CD1c-positive myeloid dendritic cell (primary cell): ENCODE results near the gene TMA7B.
"Not testable (repeated sequence)": the region's sequence is repeated elsewhere in the genome, so short reads cannot be mapped to it uniquely, and the experiment has no call there.

Experiments
- DNase-seq: peaks from one replicate; pipeline ENCODE4 v3.0.0-alpha.2; 2016; ENCODE audit errors: extremely low spot score

Gene TMA7B

DNA sequence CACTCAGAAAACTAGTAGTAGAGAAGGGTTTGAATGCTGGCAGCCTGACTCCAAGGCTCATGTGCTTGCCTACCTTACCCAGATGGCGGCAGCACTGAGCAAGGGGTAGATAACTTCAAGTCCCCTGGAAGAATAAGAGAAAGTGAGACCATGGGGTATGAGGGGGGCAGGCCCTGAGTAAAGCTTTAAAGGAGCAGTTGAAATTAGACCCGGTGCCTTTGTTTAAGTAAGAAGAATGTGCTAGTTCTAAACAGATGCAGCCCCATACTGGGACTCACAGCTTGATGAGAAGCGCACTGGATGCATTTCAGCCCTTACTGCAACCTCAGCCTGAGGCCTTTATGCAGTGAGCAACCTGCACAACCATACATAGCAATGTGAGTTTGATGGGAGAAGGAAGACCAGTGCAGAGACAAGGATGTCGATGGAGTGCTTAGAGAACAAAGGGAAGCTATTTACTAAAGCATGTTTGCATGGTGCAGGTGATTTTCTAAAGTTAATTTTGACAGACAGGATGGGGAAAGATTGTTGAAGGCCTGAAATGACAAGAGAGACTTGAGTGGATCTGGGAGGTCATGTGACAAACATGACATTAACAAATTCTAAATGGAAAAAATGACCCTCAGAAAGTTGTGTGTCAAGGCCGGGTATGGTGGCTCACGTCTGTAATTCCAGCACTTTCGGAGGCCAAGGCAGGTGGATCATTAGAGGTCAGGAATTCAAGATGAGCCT is 27.1 kb upstream of the TMA7B start:
- peak; percentile 44 for DNase-seq

DNA sequence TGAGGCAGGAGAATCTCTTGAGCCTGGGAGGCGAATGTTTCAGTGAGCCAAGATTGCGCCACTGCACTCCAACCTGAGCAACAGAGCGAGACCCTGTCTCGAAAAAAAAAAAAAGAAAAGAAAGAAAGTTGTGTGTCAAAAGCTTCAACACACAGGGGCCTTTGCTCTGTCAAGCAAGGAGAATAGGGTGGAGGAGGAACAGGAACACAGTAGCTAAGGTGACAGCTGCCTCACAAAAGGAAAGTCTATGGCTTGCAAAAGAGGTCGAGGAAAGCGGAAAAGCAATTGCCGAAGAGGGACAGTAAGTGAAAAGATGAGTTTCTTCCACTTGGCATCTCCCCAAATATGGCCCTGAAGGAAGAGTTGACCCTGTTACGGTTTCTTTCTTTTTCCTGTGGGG is 26.5 kb upstream of the TMA7B start:
- no peak for DNase-seq

DNA sequence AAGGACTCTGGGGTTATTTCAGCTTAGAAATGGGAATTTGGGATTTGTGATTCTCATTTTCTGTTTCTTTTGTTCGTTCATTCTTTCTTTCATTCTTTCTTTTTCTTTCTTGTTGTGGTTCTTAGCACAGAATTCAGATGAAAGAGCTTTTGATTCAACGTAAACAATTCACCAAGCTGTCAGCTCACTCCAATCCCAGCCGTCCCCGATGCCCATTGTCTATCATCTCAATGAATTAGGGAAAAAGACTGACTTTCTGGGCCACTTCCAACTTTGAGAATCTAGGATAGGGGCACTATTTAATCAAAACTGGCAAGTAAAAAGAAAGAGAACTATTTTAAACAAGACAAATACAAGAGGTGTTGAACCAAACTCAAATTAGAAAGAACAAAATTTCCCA is 25.1 kb upstream of the TMA7B start:
- no peak for DNase-seq

DNA sequence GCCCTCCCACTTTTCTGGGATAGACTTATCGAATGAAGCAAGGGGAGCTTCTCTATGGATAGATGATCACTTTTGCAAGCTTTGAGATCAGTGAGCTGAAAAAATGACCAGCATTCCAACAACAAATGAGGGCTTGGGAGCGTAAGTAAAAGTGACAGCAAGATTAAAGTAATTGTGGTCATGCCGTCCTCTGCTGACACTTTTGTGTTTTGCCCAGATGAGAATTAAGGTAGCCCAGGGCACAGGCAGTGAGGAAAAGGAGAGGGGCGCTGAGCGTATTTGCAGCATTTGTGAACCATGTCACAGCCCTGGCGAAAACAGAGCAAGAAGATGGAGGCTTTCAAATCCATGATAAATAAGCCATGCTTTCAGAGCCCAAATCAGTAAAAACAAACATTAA is 24.6 kb upstream of the TMA7B start:
- no peak for DNase-seq

DNA sequence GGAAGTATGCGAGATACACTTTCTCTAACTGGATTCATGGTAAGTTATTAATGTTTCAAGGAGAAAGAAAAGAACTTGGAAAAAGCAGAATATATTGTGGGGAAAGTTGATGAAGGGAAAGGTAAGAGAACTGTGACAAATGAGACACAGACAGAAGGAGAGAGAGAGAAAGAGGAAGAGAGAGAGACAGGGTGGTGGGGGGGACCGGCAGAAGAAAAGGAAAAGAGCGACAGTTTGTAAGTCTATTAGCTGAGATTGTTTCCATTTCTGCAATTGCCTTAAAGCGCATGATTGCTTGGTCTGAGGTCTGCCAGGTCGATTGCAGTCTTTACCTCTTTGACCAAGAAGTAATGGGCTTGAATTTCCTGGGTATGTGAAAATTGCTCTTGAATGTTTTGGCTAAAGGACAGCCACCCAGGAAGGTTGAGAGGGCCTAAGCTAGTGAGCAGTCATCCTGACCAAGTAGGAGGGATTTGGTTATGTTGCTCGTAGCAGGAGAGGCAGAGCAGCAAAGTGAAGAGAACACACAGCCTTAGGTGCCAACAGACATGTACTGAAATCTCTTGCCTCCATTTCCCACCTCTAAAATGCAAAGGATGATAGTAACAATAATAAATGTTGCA is 23.6 kb upstream of the TMA7B start:
- no peak for DNase-seq

DNA sequence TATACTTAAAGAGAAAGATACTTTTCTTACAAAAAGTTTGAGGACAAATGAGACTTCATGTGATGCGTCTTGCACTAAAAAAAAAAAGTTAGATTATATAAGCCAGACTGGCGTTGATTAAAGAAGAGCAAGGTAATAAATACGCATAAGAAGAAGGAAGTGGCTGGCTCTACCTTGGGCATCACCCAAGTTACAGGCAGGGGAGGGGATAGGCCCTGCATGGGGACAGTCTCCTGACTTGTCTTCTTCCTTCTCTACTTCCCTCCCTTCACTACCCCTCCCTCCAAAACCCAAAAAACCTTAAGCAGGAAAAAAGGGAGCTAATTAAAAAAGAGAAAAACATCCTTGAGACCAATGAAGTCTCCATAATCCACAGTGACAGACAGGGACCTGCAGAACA is 22.3 kb upstream of the TMA7B start:
- no peak for DNase-seq

DNA sequence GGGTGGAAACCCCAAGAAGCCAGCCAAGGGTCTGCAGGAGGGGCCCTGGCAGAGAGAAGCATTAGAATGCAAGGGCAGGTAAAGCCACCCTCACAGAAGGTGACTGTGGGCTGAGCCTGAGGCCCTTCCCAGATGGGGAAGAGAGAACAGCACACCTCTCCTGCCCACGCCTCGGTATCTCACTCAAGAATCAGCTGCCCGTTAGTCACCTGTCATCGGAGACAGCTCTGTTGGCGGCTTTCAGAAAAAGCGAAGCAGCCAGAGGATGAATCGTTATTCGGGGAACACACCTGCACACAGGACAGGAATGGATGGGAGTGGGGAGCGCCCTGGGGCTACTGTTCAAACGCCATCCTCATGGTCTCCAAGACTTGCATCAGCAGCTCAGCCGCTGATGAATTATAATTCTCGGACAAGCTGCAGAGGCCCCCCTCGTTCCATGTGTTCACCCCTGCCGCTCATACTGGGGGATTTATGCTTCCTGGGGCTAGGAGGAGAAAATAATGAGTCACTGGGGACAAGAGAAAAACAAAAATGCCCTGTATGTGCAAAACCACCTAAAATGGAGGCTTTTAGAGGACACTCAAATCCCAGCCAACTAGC is 21.6 kb upstream of the TMA7B start:
- DNase-seq: no peak

DNA sequence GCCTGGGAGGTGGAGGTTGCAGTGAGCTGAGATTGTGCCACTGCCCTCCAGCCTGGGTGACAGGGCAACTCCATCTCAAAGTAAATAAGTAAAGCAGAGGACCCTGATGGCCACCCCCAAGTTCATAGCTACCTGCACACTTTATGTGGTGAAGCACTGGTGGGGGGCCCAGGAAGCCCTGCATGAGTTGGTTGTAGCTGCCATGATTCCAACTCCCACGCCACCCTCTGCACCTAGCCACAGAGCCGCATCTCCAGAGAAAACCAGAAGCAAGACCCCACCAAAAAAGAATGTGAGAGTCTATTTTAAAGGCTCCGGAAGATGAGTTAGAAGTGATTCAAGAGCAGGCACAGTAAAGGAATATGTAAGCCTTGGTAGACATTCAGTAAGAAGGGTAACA is 20.4 kb upstream of the TMA7B start:
- DNase-seq: no peak

DNA sequence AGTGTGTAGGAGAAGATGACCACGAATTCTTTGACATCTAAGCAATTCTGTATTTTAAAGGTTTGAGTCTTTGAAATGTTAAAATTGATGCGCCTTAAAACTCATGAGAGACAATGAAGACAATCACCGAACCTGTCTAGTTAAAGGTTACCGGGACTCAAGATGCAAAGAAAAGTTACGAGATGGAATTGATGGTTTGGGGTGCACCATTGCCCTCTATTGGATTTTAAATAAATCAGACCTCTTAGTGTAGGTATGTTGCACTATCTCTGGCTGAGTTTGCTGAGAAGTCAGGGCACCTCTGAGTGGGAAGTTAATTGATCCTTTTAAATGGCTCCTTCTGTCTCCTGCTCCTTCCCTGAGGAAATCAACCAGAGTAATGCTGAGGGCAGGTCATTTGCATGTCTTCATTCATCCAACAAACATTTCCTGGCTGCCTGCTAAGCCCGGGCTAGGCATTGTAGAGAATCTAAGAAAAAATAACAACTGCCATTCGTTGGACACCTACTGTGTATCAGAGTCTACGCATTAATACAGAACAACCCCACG is 19.4 kb upstream of the TMA7B start:
- peak; percentile 38 for DNase-seq

DNA sequence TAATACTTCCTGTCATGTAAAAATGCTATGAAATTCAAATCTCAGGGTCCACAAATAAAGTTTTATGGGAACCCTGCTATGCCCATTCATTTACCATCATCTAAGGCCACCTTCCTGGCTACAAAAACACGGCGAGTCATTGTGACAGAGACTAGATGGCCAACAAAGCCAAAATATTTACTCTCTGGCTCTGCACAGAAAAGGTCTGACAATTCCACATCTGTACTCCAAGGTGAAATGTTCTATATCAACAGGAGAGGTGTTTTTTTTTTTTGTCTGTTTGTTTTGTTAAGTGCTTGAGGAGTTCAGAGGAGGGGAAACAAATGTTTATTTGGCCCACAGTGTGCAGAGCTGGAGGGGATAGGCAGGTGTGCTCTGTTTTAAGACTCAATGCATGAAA is 18.6 kb upstream of the TMA7B start:
- no peak for DNase-seq

DNA sequence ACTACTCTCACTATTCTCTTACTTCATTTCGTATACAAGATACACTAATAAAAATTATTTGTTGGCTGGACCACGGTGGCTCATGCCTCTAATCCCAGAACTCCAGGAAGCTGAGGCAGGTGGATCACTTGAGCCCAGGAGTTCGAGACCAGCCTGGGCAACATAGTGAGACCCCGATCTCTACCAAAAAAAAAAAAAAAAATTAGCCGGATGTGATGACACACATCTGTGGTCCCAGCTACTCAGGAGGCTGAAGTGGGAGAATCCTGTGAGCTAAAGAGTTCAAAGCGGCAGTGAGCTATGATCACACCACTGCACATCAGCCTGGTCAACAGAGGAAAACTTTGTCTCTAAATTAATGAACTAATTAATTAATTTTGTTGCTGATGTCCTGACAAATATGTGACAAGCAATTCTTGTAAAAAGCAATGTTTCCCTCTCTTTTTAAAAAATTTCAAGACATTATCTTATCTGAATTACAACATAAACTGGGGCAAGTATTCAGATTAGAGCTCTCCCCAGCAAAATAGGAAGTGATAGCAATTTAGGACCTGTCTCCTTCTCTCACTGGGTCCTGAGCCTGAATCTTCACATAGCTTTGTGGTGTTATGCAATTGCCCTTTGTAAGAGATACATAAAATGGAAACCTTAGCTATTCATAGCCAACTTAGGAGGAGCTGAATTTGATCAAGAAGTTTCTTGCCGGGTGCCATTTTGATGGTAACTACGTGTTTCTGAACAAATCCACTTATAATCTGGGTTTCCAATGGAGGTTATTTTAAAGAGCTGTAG is 17.6 kb upstream of the TMA7B start:
- DNase-seq: peak; percentile 32

DNA sequence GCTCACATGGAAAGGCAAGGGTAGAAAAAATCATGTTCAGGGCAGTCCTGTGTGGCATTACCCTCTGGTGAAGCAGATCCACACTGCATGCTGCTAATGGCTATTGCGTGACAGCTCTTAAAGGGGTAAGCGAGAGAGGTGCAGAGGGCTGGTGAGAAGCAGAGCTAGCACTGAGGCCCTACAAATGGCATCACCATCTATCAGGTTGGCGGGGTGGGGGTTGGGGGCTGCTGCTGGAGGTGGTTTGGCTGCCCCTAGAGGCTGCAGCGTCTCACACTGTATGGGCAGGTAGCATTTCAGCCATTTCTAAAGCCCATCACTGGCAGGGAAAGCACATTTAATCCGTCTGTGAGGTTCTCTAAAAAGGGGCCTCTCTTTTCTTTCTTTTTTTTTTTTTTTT is 16.9 kb upstream of the TMA7B start:
- DNase-seq: no peak

DNA sequence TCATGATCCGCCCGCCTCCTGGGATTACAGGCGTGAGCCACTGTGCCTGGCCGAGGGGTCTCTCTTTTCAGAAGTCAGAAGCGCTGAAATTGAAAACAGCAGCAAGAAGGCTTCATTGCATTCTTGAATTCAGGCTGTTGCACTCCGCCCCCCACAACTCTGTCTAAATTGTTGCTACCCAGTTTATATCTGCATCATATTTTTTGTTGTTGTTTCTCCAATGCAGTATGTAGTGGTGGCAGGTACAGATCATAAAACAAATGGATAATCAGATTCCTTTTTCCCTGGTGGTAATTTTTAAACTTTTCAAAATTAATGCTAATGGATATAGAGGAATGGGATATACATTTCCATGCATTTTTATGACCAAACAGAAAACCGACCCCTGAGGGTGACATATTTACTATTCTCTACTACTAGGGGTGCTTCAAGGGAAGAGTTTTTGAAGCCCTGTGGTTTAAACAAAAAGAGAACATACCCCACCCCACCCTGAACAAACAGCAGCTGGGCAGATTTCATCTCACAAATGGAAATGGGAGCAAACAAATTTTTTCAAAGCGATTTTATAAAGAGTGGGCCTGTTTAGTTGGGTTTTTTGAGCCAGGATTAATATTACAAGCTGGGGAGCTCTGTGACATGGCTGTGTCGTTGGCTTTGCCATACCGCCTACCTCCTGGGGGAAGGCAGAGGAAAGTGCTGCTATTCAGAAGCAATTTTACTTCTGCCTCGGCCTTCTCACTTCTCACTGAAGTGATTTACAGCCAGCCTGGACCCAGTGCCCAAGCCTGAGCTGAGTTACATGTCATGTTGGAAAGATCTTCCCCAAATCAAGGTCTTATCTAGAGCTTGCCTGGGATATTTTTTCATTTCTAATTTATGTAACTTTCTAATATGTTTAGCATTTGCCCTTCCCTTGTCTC is 16.0 kb upstream of the TMA7B start:
- DNase-seq: no peak

DNA sequence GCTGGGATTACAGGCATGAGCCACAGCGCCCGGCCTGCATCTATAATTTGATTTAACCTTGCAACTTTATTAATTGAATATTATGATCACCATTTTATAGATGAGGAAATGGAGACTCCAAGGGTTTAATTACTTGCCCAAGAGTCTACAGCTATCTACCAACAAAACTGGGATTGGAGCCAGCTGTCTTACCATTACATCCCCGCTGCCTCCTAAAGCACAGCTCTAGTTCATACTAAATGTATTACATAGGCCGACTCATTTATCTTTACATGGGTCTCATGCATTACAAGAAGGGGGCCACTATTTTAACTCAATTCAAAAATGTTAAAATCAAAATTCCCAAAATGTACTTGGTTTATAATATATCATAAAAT is 14.1 kb upstream of the TMA7B start:
- DNase-seq: no peak

DNA sequence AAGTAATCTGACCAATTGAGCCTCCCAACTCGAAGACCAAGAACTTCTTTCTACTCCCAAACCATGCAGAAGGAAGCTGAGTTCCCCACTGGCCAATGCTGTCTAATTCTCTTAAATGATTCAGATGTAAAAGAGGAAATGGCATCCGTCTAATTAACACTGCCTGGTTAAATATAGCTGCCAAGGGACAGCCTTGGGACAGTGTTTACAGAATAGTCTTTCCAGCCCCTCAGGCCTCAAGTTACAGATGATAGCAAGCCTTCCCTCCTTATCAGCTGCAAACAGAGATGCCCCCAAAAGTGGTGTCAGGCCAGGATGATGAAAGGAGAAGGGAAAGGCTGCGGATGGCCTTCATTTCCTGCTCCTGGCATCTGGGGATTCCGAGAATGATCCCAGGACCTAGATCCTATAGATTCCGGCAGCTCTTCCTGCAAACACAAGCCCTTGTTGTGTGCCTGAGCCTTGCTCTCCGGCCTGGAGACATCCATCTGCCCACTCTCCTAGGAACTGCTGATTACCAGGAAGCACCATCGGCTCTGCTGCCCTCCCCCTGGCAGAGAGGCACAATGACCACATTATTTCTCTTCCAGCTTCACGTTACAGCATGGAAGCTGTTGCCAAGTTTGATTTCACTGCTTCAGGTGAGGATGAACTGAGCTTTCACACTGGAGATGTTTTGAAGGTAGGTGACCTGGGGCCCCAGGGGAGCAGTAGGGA is 13.5 kb upstream of the TMA7B start:
- DNase-seq: peak; percentile 66

DNA sequence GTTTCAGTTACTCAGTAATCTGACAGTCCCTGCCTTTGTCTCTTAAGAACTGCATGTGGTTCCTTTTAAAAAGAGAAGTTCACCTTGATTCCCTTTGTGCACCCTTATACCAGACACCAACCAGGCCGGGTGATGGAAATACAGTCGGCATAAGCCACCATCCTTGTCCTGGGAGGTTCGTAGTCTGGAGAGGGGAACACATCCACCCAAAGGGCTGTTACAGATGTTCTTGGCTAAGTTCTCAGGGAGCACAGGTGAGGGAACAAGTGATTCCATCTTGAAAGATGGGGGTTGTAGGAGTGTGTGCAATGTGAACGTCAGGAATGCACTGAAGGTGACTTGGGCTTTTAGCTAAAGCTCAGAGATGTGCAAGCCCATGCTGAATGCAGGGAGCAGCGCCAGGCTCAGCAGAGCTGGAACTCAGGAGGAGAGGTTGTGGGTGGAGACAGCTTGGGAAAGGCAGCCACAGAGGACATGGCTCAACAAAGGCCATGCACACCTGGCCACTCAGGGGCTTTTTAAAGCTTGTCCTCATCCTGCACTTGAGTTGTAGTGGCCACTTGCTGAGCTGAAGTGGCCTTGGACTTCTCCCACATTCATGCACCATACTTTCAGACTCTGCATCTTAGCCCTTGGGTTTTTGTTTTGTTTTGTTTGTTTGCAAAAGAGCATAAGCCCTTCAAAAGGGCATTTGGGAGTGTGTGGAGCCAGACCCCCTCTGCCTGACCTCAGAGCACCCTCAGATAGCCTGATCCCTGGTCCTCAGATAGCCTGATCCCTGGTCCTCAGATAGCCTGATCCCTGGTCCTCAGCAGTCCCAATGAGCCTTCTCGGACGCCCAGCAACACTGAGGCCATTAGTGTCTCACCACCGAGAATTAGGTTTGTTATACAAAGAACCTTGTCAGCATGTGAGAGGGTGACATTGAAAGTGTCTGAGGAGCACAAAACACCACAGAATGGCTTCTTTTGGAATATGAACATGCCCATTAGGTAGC is 12.7 kb upstream of the TMA7B start:
- no peak for DNase-seq

DNA sequence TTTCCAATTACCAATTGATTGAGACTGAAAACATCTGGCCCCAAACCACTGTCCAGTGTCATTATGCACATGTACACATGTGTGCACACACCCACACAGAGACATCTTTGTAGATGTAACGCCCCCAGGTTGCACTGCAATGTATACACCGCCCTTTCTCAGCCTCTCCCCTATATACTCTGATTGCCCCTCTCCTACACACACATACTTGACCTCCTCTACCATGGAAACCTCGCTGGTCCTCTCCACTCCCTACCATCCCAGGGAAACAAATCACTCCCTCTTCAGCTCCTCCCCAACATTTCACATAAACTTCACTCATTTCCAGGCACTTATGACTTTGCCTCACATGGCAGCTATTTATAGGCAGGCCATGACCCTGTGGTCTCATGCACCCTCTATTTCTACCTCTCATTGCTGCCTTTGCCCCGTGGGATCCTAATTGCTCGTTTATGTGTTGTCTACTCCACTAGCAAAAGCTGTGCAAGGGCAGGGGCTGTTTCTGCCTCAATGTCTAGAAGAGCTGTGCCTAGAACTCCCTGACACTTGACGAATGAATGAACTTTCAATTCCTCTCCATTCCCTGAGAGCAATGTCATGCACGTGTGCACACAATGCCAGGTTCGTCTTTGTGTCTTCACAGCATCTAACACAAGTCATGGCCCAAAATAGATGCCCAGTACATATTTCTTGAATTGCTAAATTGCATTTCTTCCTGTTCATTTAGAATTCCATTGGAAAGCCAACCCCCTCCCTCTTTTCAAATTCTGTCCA is 10.0 kb upstream of the TMA7B start:
- DNase-seq: no peak

DNA sequence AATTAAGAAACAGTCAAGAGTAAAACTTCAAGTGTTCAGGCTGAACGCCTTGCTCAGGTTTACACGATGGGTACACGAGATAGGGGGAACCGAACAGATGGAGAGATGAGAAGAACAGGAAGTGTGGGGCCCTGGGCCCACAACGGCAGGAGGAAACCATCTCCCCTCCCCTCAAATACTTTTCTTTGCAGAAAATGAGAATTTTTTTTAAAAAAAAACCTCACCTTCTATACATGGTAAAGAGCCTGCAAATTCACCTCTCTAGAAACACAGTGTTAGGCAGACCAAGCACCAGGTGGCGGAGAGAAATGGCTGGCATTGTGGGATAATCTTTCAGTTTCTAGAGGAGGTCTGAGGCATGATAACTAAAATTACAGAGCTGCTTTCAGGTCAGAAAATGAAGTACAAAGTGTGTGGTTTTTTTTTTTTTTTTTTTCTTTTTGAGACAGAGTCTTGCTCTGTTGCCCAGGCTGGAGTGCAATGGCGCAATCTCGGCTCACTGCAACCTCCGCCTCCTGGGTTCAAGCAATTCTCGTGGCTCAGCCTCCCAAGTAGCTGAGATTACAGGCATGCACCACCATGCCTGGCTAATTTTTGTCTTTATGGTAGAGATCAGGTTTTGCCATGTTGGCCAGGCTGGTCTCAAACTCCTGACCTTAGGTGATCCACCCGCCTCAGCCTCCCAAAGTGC is 8.4 kb upstream of the TMA7B start:
- not testable (repeated sequence) for DNase-seq
